KMS-11 (cell line): Measurements from ENCODE around the gene COCH.

Experiments used
- H2AFZ ChIP-seq: fragments of 200-600 bp; sonication (generic); 2 replicates; pipeline ENCODE4 v1.6.1; 2016; ENCODE audit warnings: antibody characterized with exemption, mixed run types, low read depth
- H3K27ac ChIP-seq: fragments of 200-600 bp; sonication (generic); 2 replicates; pipeline ENCODE4 v1.6.1; 2016; ENCODE audit warnings: mild to moderate bottlenecking, mixed run types
- H3K27me3 ChIP-seq: fragments of 200-600 bp; sonication (generic); 2 replicates; pipeline ENCODE4 v1.6.1; 2017; ENCODE audit warnings: mild to moderate bottlenecking, low read depth, mixed run types, moderate library complexity; ENCODE audit not compliant: insufficient read depth
- H3K36me3 ChIP-seq: fragments of 200-600 bp; sonication (generic); 2 replicates; pipeline ENCODE4 v1.6.1; 2017; ENCODE audit warnings: mild to moderate bottlenecking, mixed run types; ENCODE audit not compliant: insufficient read depth
- H3K4me1 ChIP-seq: fragments of 200-600 bp; sonication (generic); 2 replicates; pipeline ENCODE4 v1.6.1; 2016; ENCODE audit warnings: mild to moderate bottlenecking, low read depth, mixed run types; ENCODE audit not compliant: poor library complexity, severe bottlenecking
- H3K4me2 ChIP-seq: fragments of 200-600 bp; sonication (generic); 2 replicates; pipeline ENCODE4 v1.7.0; 2016; ENCODE audit warnings: mild to moderate bottlenecking, mixed run types
- H3K4me3 ChIP-seq: fragments of 200-600 bp; sonication (generic); IDR thresholded peaks from 2 replicates; pipeline ENCODE4 v1.6.1; 2017; ENCODE audit warnings: low read depth, low read length, mixed read lengths; ENCODE audit not compliant: insufficient read depth
- H3K79me2 ChIP-seq: fragments of 200-600 bp; sonication (generic); 2 replicates; pipeline ENCODE4 v1.6.1; 2016; ENCODE audit warnings: low read depth, mixed run types; ENCODE audit not compliant: insufficient read depth
- H3K9ac ChIP-seq: fragments of 200-600 bp; sonication (generic); 2 replicates; pipeline ENCODE4 v1.6.1; 2016; ENCODE audit warnings: mild to moderate bottlenecking, mixed run types
- H4K20me1 ChIP-seq: fragments of 200-600 bp; sonication (generic); 2 replicates; pipeline ENCODE4 v1.6.1; 2016; ENCODE audit warnings: mild to moderate bottlenecking, mixed run types; ENCODE audit not compliant: insufficient read depth
- TF ChIP-seq, protein P1 (sequence below): fragments of 200-600 bp; sonication (generic); conservative IDR thresholded peaks from 2 replicates; pipeline ENCODE4 v1.6.1; 2017; ENCODE audit warnings: low read depth, mild to moderate bottlenecking, antibody characterized with exemption, low read length, moderate library complexity, mixed read lengths

Gene COCH

DNA sequence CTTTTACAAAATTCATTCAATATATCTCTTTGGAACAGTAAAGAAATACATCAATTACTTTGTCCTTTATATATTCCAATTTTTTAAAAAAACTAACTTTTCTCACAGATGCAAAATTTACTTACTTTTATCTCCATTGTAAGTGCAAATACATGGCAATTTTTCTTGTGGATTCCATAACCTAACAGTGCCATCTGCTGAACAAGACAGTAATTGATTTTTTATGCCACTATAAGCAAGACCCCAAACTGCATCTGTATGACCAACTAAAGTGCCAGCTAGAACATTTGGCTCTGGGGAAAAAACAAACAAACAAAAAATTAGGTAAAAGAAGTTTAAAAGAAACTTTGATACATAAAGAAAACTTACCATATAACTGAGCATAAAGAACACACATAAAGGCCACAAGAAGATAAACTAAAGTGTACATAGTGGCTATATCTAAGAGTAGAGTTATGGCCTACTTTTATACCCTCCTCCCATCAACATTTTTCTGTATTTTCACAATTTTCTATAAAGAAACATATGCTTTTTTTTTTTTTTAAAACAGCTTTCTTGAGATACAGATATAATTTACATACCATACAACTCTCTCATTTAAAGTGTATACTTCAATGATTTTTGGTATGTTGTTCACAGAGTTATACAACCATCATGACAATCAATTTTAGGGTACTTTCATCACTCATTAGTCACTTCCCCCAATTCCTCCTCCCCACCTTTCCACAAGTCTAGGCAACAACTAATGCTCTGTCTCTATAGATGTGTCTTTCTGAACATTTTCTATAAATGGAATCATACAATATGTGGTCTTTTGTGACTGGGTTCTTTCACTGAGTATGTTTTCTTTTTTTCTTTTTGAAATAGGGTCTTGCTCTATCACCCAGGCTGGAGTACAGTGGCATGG lies 32.6 kb downstream of the COCH start:
- no peaks in the 10 kb centered on the region for H4K20me1 ChIP-seq
- H3K27me3 ChIP-seq = no peaks in the 10 kb centered on the region
- TF ChIP-seq, protein P1, sequence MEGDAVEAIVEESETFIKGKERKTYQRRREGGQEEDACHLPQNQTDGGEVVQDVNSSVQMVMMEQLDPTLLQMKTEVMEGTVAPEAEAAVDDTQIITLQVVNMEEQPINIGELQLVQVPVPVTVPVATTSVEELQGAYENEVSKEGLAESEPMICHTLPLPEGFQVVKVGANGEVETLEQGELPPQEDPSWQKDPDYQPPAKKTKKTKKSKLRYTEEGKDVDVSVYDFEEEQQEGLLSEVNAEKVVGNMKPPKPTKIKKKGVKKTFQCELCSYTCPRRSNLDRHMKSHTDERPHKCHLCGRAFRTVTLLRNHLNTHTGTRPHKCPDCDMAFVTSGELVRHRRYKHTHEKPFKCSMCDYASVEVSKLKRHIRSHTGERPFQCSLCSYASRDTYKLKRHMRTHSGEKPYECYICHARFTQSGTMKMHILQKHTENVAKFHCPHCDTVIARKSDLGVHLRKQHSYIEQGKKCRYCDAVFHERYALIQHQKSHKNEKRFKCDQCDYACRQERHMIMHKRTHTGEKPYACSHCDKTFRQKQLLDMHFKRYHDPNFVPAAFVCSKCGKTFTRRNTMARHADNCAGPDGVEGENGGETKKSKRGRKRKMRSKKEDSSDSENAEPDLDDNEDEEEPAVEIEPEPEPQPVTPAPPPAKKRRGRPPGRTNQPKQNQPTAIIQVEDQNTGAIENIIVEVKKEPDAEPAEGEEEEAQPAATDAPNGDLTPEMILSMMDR = no peak; the same call in 1 of the 2 replicates
- H3K36me3 ChIP-seq = no peaks in the 10 kb centered on the region
- H2AFZ ChIP-seq = no peak overlapping the region
- H3K4me2 ChIP-seq = no peak overlapping the region
- H3K27ac ChIP-seq = no peak overlapping the region
- H3K9ac ChIP-seq = no peak overlapping the region
- no peaks in the 10 kb centered on the region for H3K4me1 ChIP-seq
- H3K79me2 ChIP-seq = no peaks in the 10 kb centered on the region
- H3K4me3 ChIP-seq = no peak overlapping the region

DNA sequence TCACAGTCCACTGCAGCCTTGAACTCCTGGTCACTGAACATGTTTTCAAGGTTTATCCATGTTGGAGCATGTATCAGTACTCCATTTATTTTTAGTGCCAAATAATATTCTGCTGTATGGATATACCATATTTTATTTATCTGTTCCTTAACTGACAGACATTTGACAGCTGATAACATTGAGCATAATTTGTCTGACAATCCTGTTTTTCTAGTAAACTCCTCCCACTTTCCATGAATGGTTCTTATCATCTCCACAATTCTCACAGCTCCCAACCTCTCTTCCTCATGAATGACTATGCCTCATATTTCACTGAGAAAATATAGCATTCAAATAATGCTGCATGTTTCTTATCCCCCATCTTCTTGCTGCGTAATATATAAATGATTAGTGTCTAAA lies 33.3 kb downstream of the COCH start:
- no peak overlapping the region for H2AFZ ChIP-seq
- TF ChIP-seq, protein P1 = no peak
- no peak overlapping the region for H3K4me3 ChIP-seq
- no peak overlapping the region for H3K27ac ChIP-seq
- no peak overlapping the region for H3K4me2 ChIP-seq
- no peaks in the 10 kb centered on the region for H4K20me1 ChIP-seq
- no peaks in the 10 kb centered on the region for H3K27me3 ChIP-seq
- H3K79me2 ChIP-seq = no peaks in the 10 kb centered on the region
- H3K36me3 ChIP-seq = no peaks in the 10 kb centered on the region
- H3K4me1 ChIP-seq = no peaks in the 10 kb centered on the region
- H3K9ac ChIP-seq = no peak overlapping the region

DNA sequence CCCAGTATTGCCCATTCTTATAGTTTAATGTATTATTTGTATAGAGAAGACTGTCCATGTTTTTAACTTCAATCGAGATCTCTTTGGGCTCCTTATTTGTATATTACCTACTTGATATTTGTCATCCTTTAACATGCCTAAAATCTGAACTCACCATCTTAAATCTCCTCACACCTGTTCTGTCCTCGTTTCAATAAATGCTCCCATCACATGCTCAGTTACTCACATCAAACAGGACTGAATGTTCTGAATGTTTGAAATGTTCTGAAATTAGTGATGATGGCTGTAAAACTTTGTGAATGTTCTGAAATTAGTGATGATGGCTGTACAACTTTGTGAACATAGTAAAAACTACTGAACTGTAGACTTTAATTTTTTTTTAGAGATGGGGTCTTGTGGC lies 34.5 kb downstream of the COCH start:
- H2AFZ ChIP-seq = no peak overlapping the region
- no peak overlapping the region for H3K4me3 ChIP-seq
- no peaks in the 10 kb centered on the region for H3K4me1 ChIP-seq
- no peak overlapping the region for H3K27ac ChIP-seq
- TF ChIP-seq, protein P1 = no peak
- H3K79me2 ChIP-seq = no peaks in the 10 kb centered on the region
- no peak overlapping the region for H3K9ac ChIP-seq
- H3K4me2 ChIP-seq = no peak overlapping the region
- no peaks in the 10 kb centered on the region for H3K36me3 ChIP-seq
- no peaks in the 10 kb centered on the region for H3K27me3 ChIP-seq
- no peaks in the 10 kb centered on the region for H4K20me1 ChIP-seq

DNA sequence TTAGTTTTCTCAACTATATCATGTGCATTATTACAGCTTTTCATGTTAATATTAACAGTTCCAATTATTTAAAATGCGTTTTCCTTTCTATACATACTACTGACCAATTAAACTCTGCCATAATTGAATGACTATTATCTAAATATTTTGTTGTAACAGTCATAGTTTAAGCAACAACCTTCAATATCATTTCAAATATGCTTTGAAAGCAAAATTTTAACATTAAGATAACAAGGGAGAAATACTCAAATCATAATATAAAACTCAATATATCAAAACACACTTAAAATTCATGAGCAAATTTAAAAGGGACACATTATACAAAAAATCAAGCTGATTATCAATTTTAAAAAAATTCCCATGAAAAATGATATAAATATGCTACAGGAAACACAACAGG lies 40.5 kb downstream of the COCH start:
- Histone ChIP-seq H3K27me3 (no peaks in the 10 kb centered on the region), H3K4me2 (no peak overlapping the region), H4K20me1 (no peaks in the 10 kb centered on the region), H3K36me3 (no peaks in the 10 kb centered on the region), H2AFZ (no peak overlapping the region), H3K9ac (no peak overlapping the region), H3K27ac (no peak overlapping the region), H3K4me3 (no peak overlapping the region), H3K4me1 (no peaks in the 10 kb centered on the region), H3K79me2 (no peaks in the 10 kb centered on the region)
- TF ChIP-seq, protein P1 = no peak
